Measurements from ENCODE around the gene PDZD11. TPM values are rescaled to one million over a fixed set of nuclear protein-coding genes. Genes with fewer than 3 reads are reported as not detected.

Gene PDZD11
- total and polyA plus RNA-seq, 5 donors from 2014 or later: 18.7 to 84.3 (median 56.7) TPM

- H3K4me3 Mint-ChIP-seq: no peak overlapping the region
Observed at GRCh38 chrX:70322784-70323183, 33.1 kb upstream of the PDZD11 start.

GRCh38 chrX:70313503-70313902 lies 23.8 kb upstream of the PDZD11 start:
- H3K36me3 Mint-ChIP-seq: no peaks in the 10 kb centered on the region
- H3K4me1 Mint-ChIP-seq: peaks cover 2 to 24% (median 9%) of the 10 kb centered on the region in 4 donors

More at GRCh38 chrX:70322784-70323183, 33.1 kb upstream of the PDZD11 start:
- H3K27me3 ChIP-seq (ENCODE audit: control insufficient read depth, insufficient read depth, low read length): no peaks in the 10 kb centered on the region
- H3K36me3 ChIP-seq (ENCODE audit: control insufficient read depth, insufficient read depth, low read length): no peaks in the 10 kb centered on the region
- DNase-seq: no peak
- no peaks in the 10 kb centered on the region for H3K4me1 ChIP-seq (ENCODE audit: control insufficient read depth, insufficient read depth, low read length, poor library complexity, severe bottlenecking)
- Mint-ChIP-seq H3K36me3 (no peaks in the 10 kb centered on the region), H3K4me1 (no peaks in the 10 kb centered on the region), H3K27ac (peak overlapping the region in 1 of 3 donors; percentile 70), H3K27me3 (no peaks in the 10 kb centered on the region), H3K9me3 (no peaks in the 10 kb centered on the region)
- H3K4me3 ChIP-seq (ENCODE audit: low read depth, low read length): no peak overlapping the region
- no peaks in the 10 kb centered on the region for H3K9me3 ChIP-seq (ENCODE audit: control insufficient read depth in 2 of 2, low read length in 2 of 2)
- H3K27ac ChIP-seq (ENCODE audit: insufficient read depth, low read length, poor library complexity, severe bottlenecking): no peak overlapping the region
- no peak for ATAC-seq (ENCODE audit: low read depth in 2 of 2)

GRCh38 chrX:70301716-70302115 lies 12.0 kb upstream of the PDZD11 start:
- no peaks in the 10 kb centered on the region for H3K9me3 ChIP-seq (ENCODE audit: control insufficient read depth in 2 of 2, low read length in 2 of 2)
- Mint-ChIP-seq H3K9me3 (no peaks in the 10 kb centered on the region), H3K4me3 (peak overlapping the region in 1 of 4 donors; percentile 5), H3K4me1 (peaks cover 0 to 36% (median 8%) of the 10 kb centered on the region in 4 donors), H3K27ac (peak overlapping the region in 2 of 3 donors; percentile 24 to 86), H3K27me3 (no peaks in the 10 kb centered on the region), H3K36me3 (no peaks in the 10 kb centered on the region)
- no peaks in the 10 kb centered on the region for H3K27me3 ChIP-seq (ENCODE audit: control insufficient read depth, insufficient read depth, low read length)
- H3K4me3 ChIP-seq (ENCODE audit: low read depth, low read length): no peak overlapping the region
- H3K36me3 ChIP-seq (ENCODE audit: control insufficient read depth, insufficient read depth, low read length): no peaks in the 10 kb centered on the region
- no peaks in the 10 kb centered on the region for H3K4me1 ChIP-seq (ENCODE audit: control insufficient read depth, insufficient read depth, low read length, poor library complexity, severe bottlenecking)
- H3K27ac ChIP-seq (ENCODE audit: insufficient read depth, low read length, poor library complexity, severe bottlenecking): no peak overlapping the region
- DNase-seq: no peak
- ATAC-seq (ENCODE audit: low read depth in 2 of 2): no peak

More at GRCh38 chrX:70313503-70313902, 23.8 kb upstream of the PDZD11 start:
- H3K27me3 ChIP-seq (ENCODE audit: control insufficient read depth, insufficient read depth, low read length): no peaks in the 10 kb centered on the region
- H3K27ac ChIP-seq (ENCODE audit: insufficient read depth, low read length, poor library complexity, severe bottlenecking): no peak overlapping the region
- no peaks in the 10 kb centered on the region for H3K36me3 ChIP-seq (ENCODE audit: control insufficient read depth, insufficient read depth, low read length)
- DNase-seq: no peak
- no peak overlapping the region for H3K4me3 ChIP-seq (ENCODE audit: low read depth, low read length)
- no peaks in the 10 kb centered on the region for H3K9me3 Mint-ChIP-seq
- H3K27me3 Mint-ChIP-seq: no peaks in the 10 kb centered on the region
- H3K27ac Mint-ChIP-seq: peak overlapping the region in 1 of 3 donors; percentile 15
- no peaks in the 10 kb centered on the region for H3K9me3 ChIP-seq (ENCODE audit: control insufficient read depth in 2 of 2, low read length in 2 of 2)
- ATAC-seq (ENCODE audit: low read depth in 2 of 2): no peak
- H3K4me1 ChIP-seq (ENCODE audit: control insufficient read depth, insufficient read depth, low read length, poor library complexity, severe bottlenecking): no peaks in the 10 kb centered on the region
- H3K4me3 Mint-ChIP-seq: no peak overlapping the region

- no peaks in the 10 kb centered on the region for H3K36me3 Mint-ChIP-seq
- H3K4me1 ChIP-seq (ENCODE audit: control insufficient read depth, insufficient read depth, low read length, poor library complexity, severe bottlenecking): peaks cover 3% of the 10 kb centered on the region
- no peaks in the 10 kb centered on the region for H3K36me3 ChIP-seq (ENCODE audit: control insufficient read depth, insufficient read depth, low read length)
- ATAC-seq (ENCODE audit: low read depth in 2 of 2): no peak
- H3K27me3 Mint-ChIP-seq: no peaks in the 10 kb centered on the region
- no peak for DNase-seq
- no peaks in the 10 kb centered on the region for H3K27me3 ChIP-seq (ENCODE audit: control insufficient read depth, insufficient read depth, low read length)
- H3K4me3 Mint-ChIP-seq: no peak overlapping the region
- H3K4me3 ChIP-seq (ENCODE audit: low read depth, low read length): no peak overlapping the region
- H3K9me3 ChIP-seq (ENCODE audit: control insufficient read depth in 2 of 2, low read length in 2 of 2): no peaks in the 10 kb centered on the region
- peaks cover 5 to 37% (median 10%) of the 10 kb centered on the region in 4 donors for H3K4me1 Mint-ChIP-seq
- no peaks in the 10 kb centered on the region for H3K9me3 Mint-ChIP-seq
- H3K27ac ChIP-seq (ENCODE audit: insufficient read depth, low read length, poor library complexity, severe bottlenecking): no peak overlapping the region
- H3K27ac Mint-ChIP-seq: no peak overlapping the region
Observed at GRCh38 chrX:70293621-70294020, 3.9 kb upstream of the PDZD11 start.

GRCh38 chrX:70292788-70293187 lies 3.1 kb upstream of the PDZD11 start:
- Mint-ChIP-seq H3K27ac (no peak overlapping the region), H3K27me3 (no peaks in the 10 kb centered on the region), H3K36me3 (no peaks in the 10 kb centered on the region), H3K9me3 (no peaks in the 10 kb centered on the region), H3K4me3 (no peak overlapping the region), H3K4me1 (peaks cover 5 to 37% (median 11%) of the 10 kb centered on the region in 4 donors)
- H3K27ac ChIP-seq (ENCODE audit: insufficient read depth, low read length, poor library complexity, severe bottlenecking): no peak overlapping the region
- H3K36me3 ChIP-seq (ENCODE audit: control insufficient read depth, insufficient read depth, low read length): no peaks in the 10 kb centered on the region
- H3K4me3 ChIP-seq (ENCODE audit: low read depth, low read length): no peak overlapping the region
- DNase-seq: no peak
- H3K4me1 ChIP-seq (ENCODE audit: control insufficient read depth, insufficient read depth, low read length, poor library complexity, severe bottlenecking): peaks cover 3% of the 10 kb centered on the region
- no peaks in the 10 kb centered on the region for H3K9me3 ChIP-seq (ENCODE audit: control insufficient read depth in 2 of 2, low read length in 2 of 2)
- no peaks in the 10 kb centered on the region for H3K27me3 ChIP-seq (ENCODE audit: control insufficient read depth, insufficient read depth, low read length)
- no peak for ATAC-seq (ENCODE audit: low read depth in 2 of 2)

GRCh38 chrX:70289168-70289792 lies 447 bp downstream of the PDZD11 start:
- Mint-ChIP-seq H3K36me3 (peaks cover 8% of the 10 kb centered on the region), H3K9me3 (no peaks in the 10 kb centered on the region), H3K27ac (peak overlapping the region; percentile 74 to 87 (median 86)), H3K4me3 (peak overlapping the region; percentile 89 to 97 (median 91)), H3K27me3 (no peaks in the 10 kb centered on the region), H3K4me1 (peaks cover 5 to 27% (median 11%) of the 10 kb centered on the region in 4 donors)
- DNase-seq (no peak), ATAC-seq (ENCODE audit: low read depth in 2 of 2) (no peak)
- H3K27me3 ChIP-seq (ENCODE audit: control insufficient read depth, insufficient read depth, low read length): no peaks in the 10 kb centered on the region
- H3K27ac ChIP-seq (ENCODE audit: insufficient read depth, low read length, poor library complexity, severe bottlenecking): peak overlapping the region; percentile 63
- H3K9me3 ChIP-seq (ENCODE audit: control insufficient read depth in 2 of 2, low read length in 2 of 2): no peaks in the 10 kb centered on the region
- H3K4me1 ChIP-seq (ENCODE audit: control insufficient read depth, insufficient read depth, low read length, poor library complexity, severe bottlenecking): peaks cover 3% of the 10 kb centered on the region
- peak overlapping the region; percentile 75 for H3K4me3 ChIP-seq (ENCODE audit: low read depth, low read length)
- H3K36me3 ChIP-seq (ENCODE audit: control insufficient read depth, insufficient read depth, low read length): peaks cover 11% of the 10 kb centered on the region

GRCh38 chrX:70281951-70282350 lies 7.8 kb downstream of the PDZD11 start, which contains the start of gene RAB41:
Gene RAB41, plus strand, starts transcription at chrX:70282172. Its CDS starts 46 bp downstream, at chrX:70282218.
- Histone ChIP-seq H3K4me3 (ENCODE audit: low read depth, low read length) (no peak within 1 kb of the TSS), H3K36me3 (ENCODE audit: control insufficient read depth, insufficient read depth, low read length) (peaks cover 12% of the 10 kb centered on the region), H3K4me1 (ENCODE audit: control insufficient read depth, insufficient read depth, low read length, poor library complexity, severe bottlenecking) (no peaks in the 10 kb centered on the region), H3K27me3 (ENCODE audit: control insufficient read depth, insufficient read depth, low read length) (no peaks in the 10 kb centered on the region), H3K9me3 (ENCODE audit: control insufficient read depth in 2 of 2, low read length in 2 of 2) (no peaks in the 10 kb centered on the region), H3K27ac (ENCODE audit: insufficient read depth, low read length, poor library complexity, severe bottlenecking) (no peak within 1 kb of the TSS)
- Mint-ChIP-seq H3K36me3 (peaks cover 12% of the 10 kb centered on the region), H3K4me3 (no peak within 1 kb of the TSS), H3K27ac (peak within 1 kb of the TSS in 1 of 3 donors; percentile 48), H3K27me3 (no peaks in the 10 kb centered on the region), H3K4me1 (no peaks in the 10 kb centered on the region), H3K9me3 (no peaks in the 10 kb centered on the region)
- ATAC-seq (ENCODE audit: low read depth in 2 of 2) (no peak), DNase-seq (no peak)

- no peak overlapping the region for H3K27ac ChIP-seq (ENCODE audit: insufficient read depth, low read length, poor library complexity, severe bottlenecking)
- H3K4me3 ChIP-seq (ENCODE audit: low read depth, low read length): no peak overlapping the region
- Mint-ChIP-seq H3K36me3 (peaks cover 4% of the 10 kb centered on the region), H3K9me3 (no peaks in the 10 kb centered on the region), H3K4me1 (no peaks in the 10 kb centered on the region), H3K27ac (no peak overlapping the region), H3K27me3 (no peaks in the 10 kb centered on the region), H3K4me3 (peak overlapping the region in 1 of 4 donors; percentile 54)
- no peaks in the 10 kb centered on the region for H3K4me1 ChIP-seq (ENCODE audit: control insufficient read depth, insufficient read depth, low read length, poor library complexity, severe bottlenecking)
- DNase-seq: no peak
- H3K27me3 ChIP-seq (ENCODE audit: control insufficient read depth, insufficient read depth, low read length): no peaks in the 10 kb centered on the region
- no peaks in the 10 kb centered on the region for H3K9me3 ChIP-seq (ENCODE audit: control insufficient read depth in 2 of 2, low read length in 2 of 2)
- no peak for ATAC-seq (ENCODE audit: low read depth in 2 of 2)
- peaks cover 8% of the 10 kb centered on the region for H3K36me3 ChIP-seq (ENCODE audit: control insufficient read depth, insufficient read depth, low read length)
Observed at GRCh38 chrX:70280573-70280972, 9.2 kb downstream of the PDZD11 start.
